Pons (tissue), 1 donor: ENCODE measurements around the gene NID1.

Experiments used
- DNase-seq: peaks from one replicate; pipeline ENCODE4 v3.0.0-alpha.2; 2016; ENCODE audit warnings: low spot score

NID1 gene

GRCh38 chr1:236063919-236064673 lies 794 bp downstream of the NID1 start:
- DNase-seq, result no peak

- no peak for DNase-seq
These were observed 1.4 kb downstream of the NID1 start for GRCh38 chr1:236063551-236063918.

- DNase-seq, result no peak
These were observed 4.6 kb downstream of the NID1 start for GRCh38 chr1:236060286-236060685.

- no peak for DNase-seq
These were observed 5.9 kb downstream of the NID1 start for GRCh38 chr1:236059011-236059410.

GRCh38 chr1:236058141-236058934 lies 6.6 kb downstream of the NID1 start:
- peak; percentile 48 for DNase-seq

- no peak for DNase-seq
These were observed 7.3 kb downstream of the NID1 start for GRCh38 chr1:236057546-236057945.

DNA sequence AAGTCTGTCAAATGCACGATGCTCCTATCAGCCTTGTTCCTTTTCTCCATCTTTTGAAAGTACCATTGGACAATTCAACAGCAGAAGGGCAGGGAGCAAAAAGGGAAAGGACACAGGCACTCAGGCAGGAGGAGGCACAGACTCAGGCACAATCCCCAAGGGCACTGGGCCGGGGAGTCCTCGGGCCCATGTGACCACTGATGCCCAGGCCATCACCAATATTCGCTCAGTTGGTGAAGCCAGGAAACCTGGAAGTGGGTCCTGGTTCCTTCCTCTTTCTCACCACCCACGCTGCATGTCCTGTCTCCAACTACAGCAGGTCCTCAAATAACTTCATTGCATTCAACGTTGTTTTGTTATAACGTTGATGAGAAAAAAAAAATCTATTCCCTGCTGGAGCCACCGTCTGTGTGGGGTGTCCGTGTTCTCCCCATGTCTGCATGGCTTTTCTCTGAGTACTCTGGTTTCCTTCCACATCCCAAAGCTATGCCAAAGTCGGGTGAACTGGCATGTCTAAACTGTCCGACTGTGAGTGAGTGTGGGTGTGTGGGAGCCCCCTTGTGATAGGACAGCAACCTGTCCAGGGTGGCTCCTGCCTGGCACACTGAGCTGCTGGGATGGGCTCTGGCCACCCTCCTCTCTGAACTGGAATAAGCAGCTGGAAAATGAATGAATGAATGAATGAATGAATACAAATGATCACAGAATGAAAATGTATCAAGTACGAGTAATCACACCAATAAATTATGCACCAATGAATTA lies 12.5 kb downstream of the NID1 start:
- DNase-seq, result no peak

DNA sequence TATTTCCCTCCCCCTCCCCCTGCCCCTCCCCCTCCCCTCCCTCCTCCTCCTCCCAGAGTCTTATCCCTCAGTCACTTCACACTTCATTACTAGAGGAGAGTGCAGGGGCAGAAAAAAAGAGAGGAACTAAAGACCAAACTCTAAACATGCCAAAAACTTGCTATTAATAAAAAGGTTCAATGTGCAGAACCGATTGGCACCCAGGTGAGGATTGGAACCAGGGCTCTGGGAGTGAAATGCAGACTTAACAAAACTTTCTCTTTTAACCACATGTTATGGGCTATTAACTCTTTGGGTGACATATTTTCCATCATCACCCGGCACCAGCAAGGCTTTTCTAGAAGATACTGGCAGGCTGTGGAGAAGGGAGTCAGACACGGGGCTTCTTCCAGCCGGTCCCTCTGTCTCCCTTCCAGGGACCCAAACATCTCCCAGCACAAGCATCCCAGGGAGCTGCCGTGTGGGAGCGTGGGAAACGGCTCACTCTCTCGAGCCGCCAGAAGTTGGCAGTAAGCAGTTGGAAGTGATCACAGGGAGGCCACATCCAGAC lies 13.6 kb downstream of the NID1 start:
- no peak for DNase-seq

DNA sequence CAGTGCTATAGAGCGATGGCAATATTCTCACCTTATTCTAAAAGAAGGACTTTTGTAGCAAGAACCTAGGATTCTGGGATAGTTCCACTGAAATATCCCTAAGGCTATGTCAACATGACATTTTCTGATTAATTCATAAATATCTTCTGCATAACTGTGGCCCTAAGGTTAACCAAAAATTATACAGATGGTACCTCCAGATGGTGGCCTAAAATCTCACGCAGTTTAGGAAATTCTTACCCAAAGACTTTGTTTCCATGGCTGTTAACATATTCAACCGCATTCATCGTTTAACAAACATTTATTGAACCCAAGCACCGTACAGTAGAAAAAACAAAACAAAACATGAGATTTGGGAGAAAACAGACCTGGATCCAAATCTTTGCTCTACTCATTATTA lies 19.1 kb downstream of the NID1 start:
- no peak for DNase-seq

DNA sequence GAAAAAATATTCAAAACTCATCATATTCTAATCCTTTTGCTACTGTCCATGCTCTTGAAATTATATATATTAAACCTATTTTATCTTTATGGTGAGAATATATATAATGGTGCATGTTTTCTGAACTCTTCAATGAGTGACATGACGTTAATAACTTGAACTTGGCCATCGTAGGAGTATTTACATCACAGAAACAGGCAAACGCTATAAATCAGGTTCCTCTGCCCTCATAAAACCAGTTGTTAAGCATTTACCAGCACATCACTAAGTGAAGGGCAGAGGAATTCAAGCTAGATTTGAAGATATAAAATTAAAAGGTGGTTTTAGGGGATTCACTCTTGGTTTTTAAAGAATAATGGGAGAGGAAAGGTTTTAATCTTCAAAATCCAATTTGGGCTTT lies 20.5 kb downstream of the NID1 start:
- no peak for DNase-seq

DNA sequence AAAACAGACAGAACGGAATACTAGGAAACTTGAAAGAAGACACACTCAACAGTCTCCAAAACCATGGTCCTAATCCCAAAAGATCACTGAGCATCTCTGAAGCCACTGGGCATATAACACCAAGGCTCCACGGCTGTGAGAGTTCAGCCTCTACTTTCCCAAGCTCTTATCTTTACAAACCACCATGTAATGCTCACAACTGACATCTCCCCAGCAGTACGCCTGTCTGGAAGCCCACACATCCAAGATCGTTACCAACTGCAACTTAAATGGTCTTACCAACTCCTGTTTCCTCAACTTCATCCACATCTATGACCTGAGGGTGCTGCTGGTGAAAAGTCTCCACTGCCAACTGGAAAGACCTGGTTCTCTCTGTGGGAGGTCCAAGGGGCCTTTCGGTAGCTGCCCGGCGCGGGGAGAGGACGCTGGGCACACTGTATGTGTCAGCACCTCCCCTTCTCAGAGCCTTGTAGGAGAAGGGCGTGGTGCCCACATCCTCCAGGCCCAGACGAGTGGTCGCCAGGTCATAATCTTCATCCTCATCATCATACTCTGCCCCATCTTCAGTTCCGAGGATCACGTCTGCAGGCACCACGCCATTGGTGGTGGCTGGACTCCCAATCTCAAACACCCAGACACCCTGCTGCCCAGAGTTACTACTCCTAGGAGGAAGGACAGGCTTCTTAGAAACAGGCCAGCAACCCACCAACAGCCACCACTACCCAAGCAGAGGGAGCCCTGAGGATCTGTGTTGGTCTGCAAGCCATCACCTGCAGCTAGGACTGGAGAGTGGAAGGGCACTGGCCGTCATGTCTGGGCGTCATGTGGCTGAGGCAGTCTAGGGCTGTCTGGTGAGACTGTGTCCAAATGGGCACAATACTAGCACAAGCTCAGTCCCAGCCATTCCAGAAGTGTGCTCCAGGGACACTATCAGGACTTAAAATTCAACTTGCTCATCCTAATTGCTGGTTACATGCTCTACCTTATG lies 23.0 kb downstream of the NID1 start:
- no peak for DNase-seq

DNA sequence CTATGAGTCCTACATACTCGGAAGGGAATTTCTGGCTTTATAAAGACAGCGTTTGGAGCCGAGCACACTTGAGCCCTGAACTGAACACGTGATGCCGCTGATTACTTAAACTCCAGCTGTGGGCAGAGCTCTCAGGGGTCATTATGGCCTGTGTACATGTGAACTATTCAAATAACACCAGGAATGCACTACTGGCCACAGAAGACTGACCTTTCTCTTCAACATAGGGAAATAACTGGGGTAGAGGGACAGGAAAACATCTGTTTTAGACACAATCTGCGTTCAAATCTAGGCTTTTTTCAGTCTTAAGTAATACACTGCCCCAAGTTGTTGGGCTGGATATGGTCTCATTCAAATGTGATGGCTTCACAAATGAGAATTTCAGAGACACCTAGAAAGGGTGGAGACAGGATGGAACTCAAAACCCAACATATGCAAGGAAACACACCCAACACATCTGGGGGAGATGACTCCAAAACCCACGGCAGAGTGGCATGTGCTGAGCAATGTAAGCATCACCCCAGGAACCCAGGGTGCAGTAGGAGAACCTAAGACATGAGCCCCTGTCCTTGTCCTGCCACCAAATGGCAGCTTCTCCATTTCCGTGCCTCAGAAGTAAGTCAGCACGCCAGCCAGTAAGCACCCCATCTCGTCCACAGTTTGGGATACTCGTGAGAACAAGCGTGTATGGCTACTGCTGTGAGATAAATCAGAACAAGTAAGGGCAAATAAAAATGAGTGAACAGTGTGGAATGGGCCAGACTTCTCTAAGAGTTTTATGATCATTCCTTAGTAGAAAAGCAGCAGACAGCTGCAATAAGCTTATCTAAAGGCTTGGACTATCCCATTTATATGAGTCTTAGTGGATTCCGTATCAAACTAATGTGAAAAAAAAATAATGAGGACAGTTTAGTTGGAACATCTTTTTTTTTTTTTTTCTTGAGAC lies 24.9 kb downstream of the NID1 start:
- DNase-seq, result no peak

- DNase-seq, result no peak
These were observed 26.9 kb downstream of the NID1 start for GRCh38 chr1:236038034-236038433.

DNA sequence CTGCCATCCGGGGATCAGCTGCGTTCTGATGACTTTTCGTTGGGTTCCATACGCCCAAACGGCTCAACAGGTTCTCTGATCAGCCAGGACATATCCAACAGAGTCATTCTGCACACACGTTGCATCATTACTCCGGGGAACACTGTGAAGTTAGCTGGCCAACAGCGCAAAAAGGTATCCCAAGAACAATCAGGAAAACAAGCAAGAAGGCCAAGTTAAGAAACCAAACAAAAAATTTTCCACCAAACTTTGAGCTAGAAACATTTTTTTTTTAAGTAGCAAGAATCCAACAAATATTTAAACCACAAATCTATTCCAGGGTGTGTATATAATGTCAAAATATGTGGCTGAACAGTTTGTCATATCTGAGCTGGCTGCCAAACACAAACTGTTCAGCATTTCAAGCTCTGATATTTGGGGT lies 29.2 kb downstream of the NID1 start:
- DNase-seq, result no peak

DNA sequence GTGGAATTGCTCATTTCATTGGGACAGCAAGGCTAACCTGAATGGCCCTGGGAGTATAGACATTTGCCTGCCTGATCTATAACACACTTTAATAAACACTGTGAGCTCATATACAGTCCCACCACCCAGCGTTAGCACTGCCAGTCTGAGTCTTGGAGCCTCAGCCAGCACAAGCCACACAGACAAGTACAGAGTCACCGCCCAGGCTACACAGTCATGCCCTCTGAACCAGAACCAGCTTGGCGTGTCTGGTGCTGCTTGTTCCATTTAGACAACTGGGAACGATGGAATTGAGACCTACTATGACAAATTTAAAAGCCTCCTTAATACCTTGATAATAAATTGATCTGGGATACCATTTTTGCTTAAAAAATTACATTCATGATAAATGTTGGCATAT lies 31.6 kb downstream of the NID1 start:
- DNase-seq, result no peak

DNA sequence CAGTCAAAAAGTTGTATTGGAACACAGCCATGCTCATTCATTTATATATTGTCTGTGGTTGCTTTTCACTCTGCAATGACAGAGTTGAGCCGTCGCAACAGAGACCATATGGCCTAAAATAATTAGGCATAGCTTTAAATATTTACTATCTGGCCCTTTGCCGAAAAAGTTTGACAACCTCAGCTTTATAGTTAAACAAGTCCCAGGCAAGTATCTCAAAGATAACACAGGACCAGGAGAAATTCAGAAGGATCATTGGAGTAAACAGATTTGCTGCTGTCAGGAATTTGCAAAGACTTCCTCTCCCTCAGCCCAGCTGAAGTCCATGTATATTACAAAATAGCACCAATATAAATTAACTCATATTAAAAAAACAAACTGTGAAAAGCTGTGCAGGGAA lies 34.4 kb downstream of the NID1 start:
- DNase-seq, result no peak

- DNase-seq, result no peak
These were observed 35.4 kb downstream of the NID1 start for GRCh38 chr1:236029428-236029940.

GRCh38 chr1:236027104-236027503 lies 37.8 kb downstream of the NID1 start:
- peak; percentile 45 for DNase-seq

DNA sequence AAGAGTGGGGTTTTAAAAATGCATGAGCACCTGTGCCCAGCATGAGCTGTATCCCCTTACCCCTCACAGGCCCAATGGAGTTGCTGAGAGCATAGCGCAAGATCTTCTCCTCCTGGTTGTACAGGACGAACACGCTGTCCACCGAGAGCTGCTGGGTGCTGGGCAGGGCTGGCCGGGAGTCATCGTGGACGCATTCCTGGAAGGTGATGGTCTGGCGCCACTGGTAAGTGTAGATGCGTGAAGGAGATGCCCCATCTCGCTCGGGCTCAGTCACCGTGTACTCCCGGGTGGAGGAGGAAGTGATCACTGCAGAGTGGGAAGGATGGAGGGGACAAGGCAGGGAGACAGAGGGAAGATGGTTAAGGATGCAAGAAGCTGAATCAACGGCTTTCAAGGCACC lies 39.1 kb downstream of the NID1 start:
- DNase-seq, result no peak

DNA sequence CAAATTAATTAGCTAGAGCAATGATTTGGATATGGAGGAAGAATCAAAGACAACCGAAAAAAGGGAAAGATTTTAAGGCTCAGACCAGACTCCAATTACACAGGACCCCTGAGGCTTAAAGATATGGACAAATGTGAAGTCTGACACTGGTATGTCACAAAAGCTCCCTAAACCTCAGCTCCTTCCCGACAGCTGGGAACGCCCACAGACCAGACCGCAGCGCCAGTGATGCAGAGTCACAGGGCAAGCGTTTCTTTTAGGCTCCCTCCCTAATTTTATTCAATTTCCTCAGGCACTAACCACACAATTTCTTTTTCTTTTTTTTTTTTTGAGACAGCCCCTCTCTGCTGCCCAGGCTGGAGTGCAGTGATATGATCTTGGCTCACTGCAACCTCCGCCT lies 40.2 kb downstream of the NID1 start:
- DNase-seq, result no peak
